H9 (cell line): ENCODE measurements around the gene SHB. TPM values are rescaled to one million over a fixed set of nuclear protein-coding genes. Genes with fewer than 3 reads are reported as not detected.
A peak's percentile ranks its signal among the peaks of the same experiment; 100 is the strongest.

Experiments
- DNase-seq: peaks from one replicate; pipeline ENCODE4 v3.0.0-alpha.2; 2017
- H2AFZ ChIP-seq: one replicate; pipeline ENCODE4 v1.6.1; 2013; ENCODE audit warnings: mild to moderate bottlenecking, low read length, control low read depth, moderate library complexity
- H2AK5ac ChIP-seq: 2 replicates; pipeline ENCODE4 v1.6.1; 2013; ENCODE audit warnings: low read length, control low read depth, mixed read lengths; ENCODE audit not compliant: insufficient read length
- H2BK120ac ChIP-seq: one replicate; pipeline ENCODE4 v1.6.1; 2013; ENCODE audit warnings: low read depth, mild to moderate bottlenecking, low read length, control low read depth, inconsistent platforms; ENCODE audit not compliant: poor library complexity, severe bottlenecking
- H2BK12ac ChIP-seq: 2 replicates; pipeline ENCODE4 v1.6.1; 2013; ENCODE audit warnings: low read length, control low read depth, mixed read lengths, low read depth; ENCODE audit not compliant: insufficient read length
- H2BK15ac ChIP-seq: 2 replicates; pipeline ENCODE4 v1.6.1; 2013; ENCODE audit warnings: low read depth, low read length, control low read depth
- H2BK20ac ChIP-seq: one replicate; pipeline ENCODE4 v1.6.1; 2013; ENCODE audit warnings: low read depth, mild to moderate bottlenecking, low read length, control low read depth, inconsistent platforms; ENCODE audit not compliant: poor library complexity, severe bottlenecking
- H2BK5ac ChIP-seq: 2 replicates; pipeline ENCODE4 v1.6.1; 2013; ENCODE audit warnings: low read length, control low read depth, mixed read lengths; ENCODE audit not compliant: insufficient read length
- H3K14ac ChIP-seq: 2 replicates; pipeline ENCODE4 v1.6.1; 2013; ENCODE audit warnings: low read length, control low read depth; ENCODE audit not compliant: insufficient read depth
- H3K18ac ChIP-seq: 2 replicates; pipeline ENCODE4 v1.6.1; 2013; ENCODE audit warnings: low read depth, mild to moderate bottlenecking, mixed read lengths, low read length, control low read depth; ENCODE audit not compliant: insufficient read length
- H3K23ac ChIP-seq: 2 replicates; pipeline ENCODE4 v1.6.1; 2013; ENCODE audit warnings: low read length, control low read depth, mixed read lengths, low read depth; ENCODE audit not compliant: insufficient read length
- H3K23me2 ChIP-seq: 2 replicates; pipeline ENCODE4 v1.6.1; 2013; ENCODE audit warnings: low read depth, mild to moderate bottlenecking, mixed read lengths, low read length, control low read depth; ENCODE audit not compliant: insufficient read length, poor library complexity, severe bottlenecking
- H3K27ac ChIP-seq: 2 replicates; pipeline ENCODE4 v1.5.1; 2013; ENCODE audit warnings: low read length, control low read depth, mixed read lengths, low read depth; ENCODE audit not compliant: insufficient read length
- H3K27me3 ChIP-seq: 2 replicates; pipeline ENCODE4 v1.6.1; 2013; ENCODE audit warnings: low read length, control low read depth, inconsistent platforms; ENCODE audit not compliant: insufficient read depth
- H3K4ac ChIP-seq: 2 replicates; pipeline ENCODE4 v1.6.1; 2013; ENCODE audit warnings: low read depth, mild to moderate bottlenecking, control low read depth, inconsistent platforms, low read length, moderate library complexity
- H3K4me1 ChIP-seq: 2 replicates; pipeline ENCODE4 v1.6.1; 2013; ENCODE audit warnings: low read length, control low read depth, inconsistent platforms; ENCODE audit not compliant: insufficient read depth
- H3K4me2 ChIP-seq: 2 replicates; pipeline ENCODE4 v1.6.1; 2013; ENCODE audit warnings: low read length, control low read depth, mixed read lengths; ENCODE audit not compliant: insufficient read length, insufficient read depth
- H3K56ac ChIP-seq: 2 replicates; pipeline ENCODE4 v1.6.1; 2013; ENCODE audit warnings: low read depth, mild to moderate bottlenecking, mixed read lengths, low read length, control low read depth; ENCODE audit not compliant: insufficient read length
- H3K79me1 ChIP-seq: 2 replicates; pipeline ENCODE4 v1.6.1; 2013; ENCODE audit warnings: low read depth, mild to moderate bottlenecking, moderate library complexity, low read length, control low read depth, inconsistent platforms; ENCODE audit not compliant: insufficient read depth, poor library complexity, severe bottlenecking
- H3K79me2 ChIP-seq: 2 replicates; pipeline ENCODE4 v1.6.1; 2013; ENCODE audit warnings: low read length, control low read depth, inconsistent platforms; ENCODE audit not compliant: insufficient read depth
- H3K9ac ChIP-seq: 2 replicates; pipeline ENCODE4 v1.6.1; 2013; ENCODE audit warnings: low read length, control low read depth, mixed read lengths; ENCODE audit not compliant: insufficient read length; ENCODE audit errors: extremely low read depth
- H3K9me3 ChIP-seq: one replicate; pipeline ENCODE4 v1.6.1; 2013; ENCODE audit warnings: low read depth, low read length, inconsistent platforms; ENCODE audit not compliant: control insufficient read depth
- H3T11ph ChIP-seq: one replicate; pipeline ENCODE4 v1.6.1; 2013; ENCODE audit warnings: mild to moderate bottlenecking, low read length, control low read depth, inconsistent platforms
- H4K20me1 ChIP-seq: one replicate; pipeline ENCODE4 v1.6.1; 2013; ENCODE audit not compliant: control insufficient read depth, insufficient read length, insufficient read depth
- H4K5ac ChIP-seq: 2 replicates; pipeline ENCODE4 v1.6.1; 2013; ENCODE audit warnings: low read depth, mild to moderate bottlenecking, mixed read lengths, low read length, control low read depth; ENCODE audit not compliant: insufficient read length
- H4K8ac ChIP-seq: replicated peaks from 2 replicates; pipeline ENCODE4 v1.6.1; 2013; ENCODE audit warnings: low read length, control low read depth, mixed read lengths, low read depth; ENCODE audit not compliant: insufficient read length
- H4K91ac ChIP-seq: 2 replicates; pipeline ENCODE4 v1.6.1; 2013; ENCODE audit warnings: low read depth, mild to moderate bottlenecking, moderate library complexity, mixed read lengths, low read length, control low read depth; ENCODE audit not compliant: insufficient read length
- H3K27ac Mint-ChIP-seq, 3 experiments: 2 replicates in 2 of 3; 3 replicates in 1 of 3; pipeline ENCODE4 v1.8.0; 2020 to 2021; ENCODE audit warnings: mixed read lengths in 3 of 3, mild to moderate bottlenecking in 1 of 3, moderate library complexity in 1 of 3
- H3K27me3 Mint-ChIP-seq: 2 replicates; pipeline ENCODE4 v1.8.0; 2021; ENCODE audit warnings: low read depth, mild to moderate bottlenecking, moderate library complexity, mixed read lengths
- H3K36me3 Mint-ChIP-seq, 3 experiments: 2 replicates in 2 of 3; 3 replicates in 1 of 3; pipeline ENCODE4 v1.8.0; 2020 to 2021; ENCODE audit warnings: low read depth in 3 of 3, mixed read lengths in 3 of 3; ENCODE audit not compliant: insufficient read depth in 1 of 3
- H3K4me1 Mint-ChIP-seq, 2 experiments: 2 replicates each; pipeline ENCODE4 v1.8.0; 2020; ENCODE audit warnings: mixed read lengths in 2 of 2
- H3K4me3 Mint-ChIP-seq, 2 experiments: 2 replicates in 1 of 2; 3 replicates in 1 of 2; pipeline ENCODE4 v1.8.0; 2020 to 2021; ENCODE audit warnings: mild to moderate bottlenecking in 2 of 2, mixed read lengths in 2 of 2, moderate library complexity in 1 of 2
- H3K9me3 Mint-ChIP-seq, 2 experiments: 2 replicates in 1 of 2; 3 replicates in 1 of 2; pipeline ENCODE4 v1.8.0; 2020; ENCODE audit warnings: mild to moderate bottlenecking in 2 of 2, mixed read lengths in 2 of 2, moderate library complexity in 1 of 2
- CTCF ChIP-seq: fragments of 200-600 bp; sonication (generic); conservative IDR thresholded peaks from 3 replicates; pipeline ENCODE4 v1.8.0; 2021; ENCODE audit warnings: antibody characterized with exemption, mild to moderate bottlenecking
- WGBS: extraction: QIAGEN DNeasy Blood & Tissue Kit; methylation state at CpG from one replicate; pipeline ENCODE4 v1.1.7; 2013; ENCODE audit warnings: missing lambda C conversion rate, low lambda C conversion rate, mixed read lengths; ENCODE audit not compliant: insufficient read length; ENCODE audit errors: extremely low coverage; 5-methylcytosine and 5-hydroxymethylcytosine counted together
- total RNA-seq: library from RNA; stranded (reverse); gene quantifications from 2 replicates; pipeline ENCODE4 v1.2.1, GENCODE V29; 2021

Gene SHB
- total RNA-seq, 1 experiment from 2014 or later, result 14.6 TPM

DNA sequence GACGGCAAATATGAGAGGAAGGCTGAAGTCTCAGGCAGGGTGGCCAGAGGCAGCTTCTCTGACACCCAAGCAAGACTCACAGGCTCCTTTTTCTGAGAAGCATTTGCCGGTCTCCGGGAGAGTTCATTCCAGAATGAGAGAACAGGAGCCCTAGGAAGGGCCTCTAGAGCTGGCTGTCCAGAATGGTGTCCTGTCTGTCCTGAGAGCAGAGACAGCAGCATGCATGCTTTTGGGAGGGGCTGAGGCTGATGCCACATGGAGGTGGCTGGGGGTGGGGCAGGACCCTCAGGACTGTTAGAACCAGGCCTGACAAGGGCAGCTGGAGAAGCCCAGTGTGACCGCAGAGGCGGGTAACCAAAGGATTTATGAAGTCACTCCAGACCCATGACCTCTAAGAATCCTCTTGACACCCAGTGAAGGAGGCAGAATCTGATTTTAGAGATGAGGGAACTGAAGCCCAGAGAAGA is 60.0 kb downstream of the SHB start:
- Mint-ChIP-seq H3K4me3 (no peak overlapping the region), H3K36me3 (peaks cover 2 to 8% (median 4%) of the 10 kb centered on the region in 3 experiments; a peak in 4 of 7 replicates)
- H3K9ac ChIP-seq, result no peak overlapping the region

More for the DNA sequence above, 60.0 kb downstream of the SHB start:
- no peaks in the 10 kb centered on the region for H3K9me3 ChIP-seq
- no peak overlapping the region for H2BK15ac ChIP-seq
- TF ChIP-seq CTCF, result no peak
- no peak overlapping the region for H2BK120ac ChIP-seq
- H2BK12ac ChIP-seq, result no peak overlapping the region
- H4K91ac ChIP-seq, result no peak overlapping the region
- H4K5ac ChIP-seq, result no peak overlapping the region
- no peak overlapping the region for H3T11ph ChIP-seq
- H4K20me1 ChIP-seq, result peaks cover 3% of the 10 kb centered on the region
- no peak overlapping the region; the same call in 1 of the 2 replicates for H3K14ac ChIP-seq
- H3K27me3 ChIP-seq, result no peaks in the 10 kb centered on the region
- H3K56ac ChIP-seq, result no peak overlapping the region
- H4K8ac ChIP-seq, result no peak overlapping the region
- Mint-ChIP-seq H3K27ac (peak overlapping the region; percentile 64 to 96 (median 93); a peak in 4 of 7 replicates), H3K4me1 (peaks cover 58 to 60% of the 10 kb centered on the region in 2 experiments), H3K9me3 (no peaks in the 10 kb centered on the region), H3K27me3 (no peaks in the 10 kb centered on the region)
- WGBS, result no CpG with 5 or more reads among the region's 5 CpGs
- DNase-seq, result no peak
- no peak overlapping the region for H3K23ac ChIP-seq
- no peak overlapping the region for H2AK5ac ChIP-seq
- H2BK20ac ChIP-seq, result no peak overlapping the region
- no peaks in the 10 kb centered on the region for H3K79me1 ChIP-seq
- H3K4ac ChIP-seq, result no peak overlapping the region; the same call in 1 of the 2 replicates
- H3K79me2 ChIP-seq, result no peaks in the 10 kb centered on the region
- no peak overlapping the region for H2BK5ac ChIP-seq
- H2AFZ ChIP-seq, result no peak overlapping the region
- H3K23me2 ChIP-seq, result no peaks in the 10 kb centered on the region
- H3K27ac ChIP-seq, result no peak overlapping the region
- peak overlapping the region; percentile 81 for H3K18ac ChIP-seq
- no peak overlapping the region for H3K4me2 ChIP-seq
- peaks cover 14% of the 10 kb centered on the region; the same call in 1 of the 2 replicates for H3K4me1 ChIP-seq
